HG02840 (cell line): ENCODE results near the gene SNORC.
"Not testable (repeated sequence)": the region's sequence is repeated elsewhere in the genome, so short reads cannot be mapped to it uniquely, and the experiment has no call there.

ENCODE experiments used
- ATAC-seq: cut with Tn5 transposase; IDR thresholded peaks from one replicate; pipeline ENCODE4 v1.9.1; 2021; ENCODE audit warnings: mild to moderate bottlenecking, moderate library complexity, moderate number of reproducible peaks; ENCODE audit not compliant: unreplicated experiment, low FRiP score

Gene SNORC

DNA sequence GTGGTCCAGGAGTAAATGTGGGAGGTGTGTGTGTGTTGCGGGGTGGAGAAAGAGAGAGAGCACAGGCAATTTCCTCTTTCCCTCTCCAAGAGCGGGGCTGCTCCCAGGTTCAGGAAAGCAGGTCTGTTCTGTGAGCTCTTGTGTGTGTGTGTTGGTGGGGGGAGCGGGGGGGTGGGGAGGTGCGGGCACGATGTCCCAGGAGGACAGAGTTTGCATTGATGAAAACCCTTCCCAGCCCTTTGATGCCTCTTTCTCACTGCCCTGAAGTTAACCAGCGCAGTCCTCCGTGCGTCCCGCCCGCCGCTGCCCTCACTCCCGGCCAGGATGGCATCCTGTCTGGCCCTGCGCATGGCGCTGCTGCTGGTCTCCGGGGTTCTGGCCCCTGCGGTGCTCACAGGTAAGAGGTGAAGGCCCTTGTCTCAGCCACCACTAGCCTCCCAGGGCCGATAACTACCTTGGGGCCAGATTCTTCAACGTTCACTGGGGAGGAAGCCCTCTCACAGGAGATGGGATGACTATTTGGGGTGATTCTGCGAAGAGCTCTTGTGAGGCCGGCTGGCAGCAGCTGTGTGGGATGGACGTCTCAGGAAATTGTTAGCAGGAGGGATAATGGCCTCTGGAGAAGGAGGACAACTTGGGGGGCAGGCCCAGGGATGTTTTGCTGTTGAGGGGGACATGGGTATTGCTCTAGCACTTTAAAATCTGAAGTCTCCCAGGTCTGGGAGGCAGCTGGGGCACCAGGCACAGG is at the start of gene SNORC:
TSS of gene SNORC (plus strand) at position 247 of the 748 bp plus-strand sequence. CDS start at position 325, 78 bp downstream.
- no peak for ATAC-seq

DNA sequence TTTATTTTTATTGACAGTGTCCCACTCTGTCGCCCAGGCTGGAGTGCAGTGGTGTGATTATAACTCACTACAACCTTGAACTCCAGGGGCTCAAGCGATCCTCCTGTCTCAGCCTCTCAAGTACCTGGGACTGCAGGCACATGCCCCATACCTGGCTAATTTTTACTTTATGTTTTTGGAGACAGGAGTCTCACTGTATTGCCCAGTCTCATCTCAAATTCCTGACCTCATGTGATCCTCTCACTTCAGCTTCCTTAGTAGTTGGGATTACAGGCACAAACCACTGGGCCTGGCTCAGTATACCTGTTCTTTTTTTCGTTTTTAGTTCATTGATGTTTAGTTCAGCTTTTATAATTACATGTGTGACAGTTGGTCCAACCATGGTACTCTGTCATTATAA is 40.1 kb upstream of the SNORC start:
- no peak for ATAC-seq

DNA sequence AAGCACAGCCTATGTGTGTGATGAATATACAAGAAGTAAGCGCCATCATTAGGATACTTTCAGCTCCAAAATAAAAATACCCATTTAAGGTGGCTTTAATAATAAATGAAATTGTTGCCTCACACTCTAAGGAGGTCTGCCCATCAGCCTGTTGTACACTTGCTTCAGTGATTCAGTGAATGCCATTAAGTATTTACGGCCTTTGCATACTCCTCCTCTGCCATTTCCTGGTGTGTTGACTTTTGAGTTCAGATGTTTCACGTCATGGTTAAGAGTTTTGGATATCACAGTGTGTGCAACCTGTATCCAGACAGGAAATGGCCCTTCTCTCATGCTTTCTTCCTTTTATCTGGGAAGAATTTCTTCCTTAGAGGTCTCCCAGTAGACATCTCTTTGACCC is 38.6 kb upstream of the SNORC start:
- no peak for ATAC-seq

GRCh38 chr2:232833830-232834229 is 36.2 kb upstream of the SNORC start:
- ATAC-seq = no peak

DNA sequence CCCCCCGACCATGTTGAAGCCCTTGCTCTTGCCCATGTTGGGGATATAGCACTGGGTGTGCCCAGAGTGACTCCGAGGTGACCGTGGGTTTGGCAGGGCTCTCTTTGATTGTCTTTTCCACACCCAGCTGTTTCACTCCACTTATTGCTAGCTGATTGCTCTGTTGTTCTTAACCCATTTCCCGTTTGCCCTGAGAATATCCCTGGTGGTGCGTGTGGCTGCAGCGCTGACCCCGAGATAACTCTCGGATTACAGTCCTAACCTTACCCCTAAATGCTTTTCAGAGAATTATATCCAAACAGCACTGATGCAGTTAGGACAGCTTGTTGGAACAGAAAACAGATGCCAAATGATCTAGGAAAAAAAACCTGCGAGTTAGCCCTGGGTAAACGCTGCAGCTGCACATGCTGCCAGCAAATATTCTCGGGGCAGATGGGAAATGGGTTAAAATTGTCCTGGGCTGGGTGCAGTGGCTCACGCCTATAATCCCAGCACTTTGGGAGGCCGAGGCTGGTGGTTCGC is 34.3 kb upstream of the SNORC start:
- ATAC-seq = no peak

- ATAC-seq = no peak
These were observed 33.1 kb upstream of the SNORC start for GRCh38 chr2:232836934-232837333.

DNA sequence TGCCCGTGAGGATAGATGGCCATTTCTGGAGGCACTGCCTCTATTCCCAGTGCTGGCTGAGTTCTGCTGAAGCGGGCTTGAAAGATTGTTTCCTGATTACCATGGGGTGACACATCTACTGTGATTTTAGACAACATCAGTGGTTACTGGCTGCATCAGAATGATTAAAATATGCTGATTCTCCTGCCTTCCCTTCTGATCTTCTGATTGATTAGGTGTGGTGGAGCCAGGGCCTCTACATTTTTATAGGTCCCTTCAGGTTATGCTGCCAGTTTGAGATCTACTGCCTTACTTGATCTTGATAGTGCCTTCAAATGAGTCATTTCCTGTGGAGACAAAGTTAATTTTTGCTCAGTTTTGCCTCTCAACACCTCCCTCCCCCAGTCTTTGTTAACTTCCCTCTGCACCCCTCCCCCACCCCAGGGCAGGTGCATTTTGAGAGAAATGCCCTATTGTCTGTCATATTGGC is 31.6 kb upstream of the SNORC start:
- no peak for ATAC-seq

- no peak for ATAC-seq
These were observed 30.5 kb upstream of the SNORC start for GRCh38 chr2:232839411-232840079.

DNA sequence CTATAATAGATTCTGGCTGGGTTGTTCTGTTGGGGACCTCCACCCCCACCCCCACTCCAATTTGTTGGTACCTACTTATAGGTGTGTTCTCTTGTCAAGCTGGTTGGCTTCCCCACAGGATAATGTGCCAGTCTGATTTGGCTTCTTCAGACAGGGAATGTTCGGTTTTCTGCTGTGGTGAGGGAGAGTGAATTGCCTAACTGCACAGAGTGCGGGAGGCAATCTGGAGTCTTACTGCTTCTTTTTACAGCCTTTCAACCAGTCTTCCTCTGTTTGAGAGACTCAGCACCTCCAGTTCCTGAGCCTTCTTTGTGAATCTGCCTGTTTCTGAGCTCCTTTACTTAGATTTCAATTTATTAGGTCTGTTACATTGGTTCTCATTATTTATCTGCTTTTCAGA is 27.4 kb upstream of the SNORC start:
- ATAC-seq = no peak

DNA sequence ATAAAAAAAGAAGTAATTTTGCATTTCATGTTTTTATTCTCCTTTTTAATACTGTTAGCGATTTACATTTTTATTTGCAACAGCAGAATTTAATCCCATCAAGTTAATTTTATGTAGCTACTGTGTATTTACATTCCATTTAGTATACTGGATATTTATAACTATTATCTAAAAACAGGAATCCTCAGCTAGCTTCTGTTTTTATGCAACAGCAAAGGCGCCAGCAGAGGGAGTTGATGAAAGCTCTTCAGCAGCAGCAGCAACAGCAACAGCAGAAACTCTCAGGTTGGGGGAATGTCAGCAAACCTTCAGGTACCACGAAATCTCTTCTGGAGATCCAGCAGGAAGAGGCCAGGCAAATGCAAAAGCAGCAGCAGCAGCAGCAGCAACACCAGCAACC is 26.2 kb upstream of the SNORC start:
- ATAC-seq = no peak

GRCh38 chr2:232846055-232846454 is 24.0 kb upstream of the SNORC start:
- ATAC-seq = no peak

DNA sequence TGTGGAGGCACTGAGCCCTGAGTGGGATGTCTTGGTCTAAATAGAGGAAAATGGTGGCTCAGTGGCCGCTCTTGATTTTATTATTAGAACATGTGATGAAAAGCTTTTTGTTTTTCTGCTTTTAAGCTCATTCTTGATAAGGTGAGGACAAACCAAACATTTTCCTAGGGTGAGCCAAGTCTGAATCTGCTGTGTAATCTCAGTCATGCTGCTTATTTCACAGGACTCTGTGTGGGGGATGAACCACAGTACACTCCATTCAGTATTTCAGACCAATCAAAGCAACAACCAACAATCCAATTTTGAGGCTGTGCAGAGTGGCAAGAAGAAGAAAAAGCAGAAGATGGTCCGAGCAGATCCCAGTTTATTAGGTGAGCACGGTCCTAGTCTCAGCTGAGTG is 20.0 kb upstream of the SNORC start:
- ATAC-seq = no peak

GRCh38 chr2:232852081-232852480 is 18.0 kb upstream of the SNORC start:
- ATAC-seq = not testable (repeated sequence)

DNA sequence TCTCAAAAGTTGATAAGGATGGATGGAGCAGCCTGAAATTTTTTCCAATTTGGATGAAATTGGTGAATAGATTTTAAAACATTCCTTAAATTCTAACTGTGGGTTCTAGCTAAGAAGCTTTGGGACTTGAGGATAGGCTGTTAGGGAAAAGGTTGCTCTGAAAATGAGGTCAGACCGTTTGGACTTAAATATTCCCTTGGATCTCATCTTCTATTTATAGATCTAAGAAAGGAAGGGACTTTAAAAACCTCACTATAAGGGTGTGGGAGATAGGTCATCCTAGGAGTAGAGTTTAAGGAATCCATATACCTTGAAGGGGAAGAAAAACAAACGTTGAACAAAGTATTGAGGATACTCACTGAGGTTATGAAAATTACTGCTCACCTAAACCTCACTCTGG is 17.4 kb upstream of the SNORC start:
- ATAC-seq = no peak

GRCh38 chr2:232854082-232854481 is 16.0 kb upstream of the SNORC start:
- ATAC-seq = no peak

- no peak for ATAC-seq
These were observed 12.9 kb upstream of the SNORC start for GRCh38 chr2:232857158-232857563.

GRCh38 chr2:232859385-232859916 is 10.6 kb upstream of the SNORC start:
- ATAC-seq = no peak

DNA sequence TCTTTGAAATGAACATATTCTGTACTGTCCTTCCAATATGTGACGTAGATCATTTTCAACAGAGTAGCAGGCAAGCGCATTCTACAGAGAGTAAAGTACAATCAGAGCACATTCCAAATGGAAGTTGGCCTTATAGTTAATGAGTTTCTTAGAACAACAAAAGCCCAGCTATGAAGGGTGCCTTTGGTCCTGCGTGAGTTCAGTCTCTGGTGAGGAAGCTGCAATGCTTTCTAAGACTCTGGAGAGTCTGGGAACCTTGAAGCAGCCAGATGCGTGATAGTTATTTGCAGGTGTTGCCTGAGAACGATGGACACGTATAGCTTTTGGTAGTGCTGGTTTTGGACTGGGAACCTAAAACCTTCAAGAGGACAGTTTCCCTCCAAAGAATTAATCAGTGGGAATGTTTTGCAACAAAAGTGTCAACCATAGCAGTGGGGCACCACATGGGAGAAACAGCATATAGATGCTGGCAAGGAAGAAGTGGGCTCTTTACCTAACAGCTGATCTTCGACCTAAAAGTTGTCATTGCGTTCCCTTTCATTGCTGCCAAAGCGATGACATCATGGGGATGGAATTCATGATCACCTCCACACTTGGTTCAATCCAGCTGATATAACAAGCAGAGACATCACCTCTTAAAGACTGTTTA is 9.3 kb upstream of the SNORC start:
- no peak for ATAC-seq

DNA sequence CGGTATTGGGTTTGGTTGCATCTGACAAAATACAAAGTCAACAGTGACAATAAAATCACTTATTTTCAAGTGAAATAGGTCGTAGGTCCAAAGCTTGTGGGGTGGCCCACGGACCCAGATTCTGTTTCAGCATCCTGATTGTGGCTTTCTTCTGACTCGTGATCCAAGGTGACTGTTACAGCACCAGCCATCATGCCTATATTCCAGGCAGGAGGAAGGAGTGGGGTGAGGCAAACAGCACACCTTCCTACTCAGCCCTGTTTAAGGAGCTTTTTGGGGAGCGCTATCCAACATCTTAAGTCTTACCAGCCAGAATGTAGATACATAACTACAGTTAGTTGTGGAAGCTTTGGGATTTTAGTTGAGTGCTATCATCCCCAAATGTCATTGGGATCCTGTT is 8.7 kb upstream of the SNORC start:
- ATAC-seq = no peak

DNA sequence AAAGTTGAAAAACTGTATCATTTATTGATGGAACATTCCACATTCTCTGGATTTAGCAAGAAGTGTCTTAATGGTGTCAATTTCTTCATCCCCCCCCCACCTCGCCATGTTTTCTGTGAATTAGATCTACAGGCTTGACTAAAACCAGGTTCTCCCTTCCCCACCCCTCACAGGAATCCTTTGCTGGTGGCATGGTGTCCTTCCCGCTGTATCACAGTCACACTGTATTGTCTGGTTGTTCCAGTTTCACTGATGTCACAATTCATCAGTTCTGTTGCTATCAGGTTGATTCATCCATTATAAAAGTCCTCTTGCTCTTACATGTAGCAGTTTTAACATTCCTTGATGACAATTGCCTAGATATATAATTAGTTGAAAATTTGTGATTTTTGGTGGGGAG is 6.1 kb upstream of the SNORC start:
- ATAC-seq = no peak

- ATAC-seq = no peak
These were observed 4.9 kb upstream of the SNORC start for GRCh38 chr2:232865165-232865564.
